AG20443 (cell line): Measurements from ENCODE around the gene KCNJ8.
A peak's percentile ranks its signal among the peaks of the same experiment; 100 is the strongest.
"Not testable (repeated sequence)": the region's sequence is repeated elsewhere in the genome, so short reads cannot be mapped to it uniquely, and the experiment has no call there.

ENCODE experiments used
- DNase-seq: peaks from one replicate; pipeline ENCODE4 v3.0.0; 2012; ENCODE audit warnings: low spot score, mixed read lengths

Gene KCNJ8

GRCh38 chr12:21786041-21786531 is 11.6 kb upstream of the KCNJ8 start:
- no peak for DNase-seq

DNA sequence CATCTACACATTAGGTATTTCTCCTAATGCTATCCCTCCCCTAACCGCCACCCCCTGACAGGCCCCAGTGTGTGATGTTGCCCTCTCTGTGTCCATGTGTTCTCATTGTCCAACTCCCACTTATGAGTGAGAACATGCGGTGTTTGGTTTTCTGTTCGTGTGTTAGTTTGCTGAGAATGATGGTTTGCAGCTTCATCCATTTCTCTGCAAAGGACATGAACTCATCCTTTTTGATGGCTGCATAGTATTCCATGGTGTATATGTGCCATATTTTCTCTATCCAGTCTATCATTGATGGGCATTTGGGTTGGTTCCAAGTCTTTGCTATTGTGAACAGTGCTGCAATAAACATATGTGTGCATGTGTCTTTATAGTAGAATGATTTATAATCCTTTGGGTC is 8.2 kb upstream of the KCNJ8 start:
- DNase-seq = not testable (repeated sequence)

DNA sequence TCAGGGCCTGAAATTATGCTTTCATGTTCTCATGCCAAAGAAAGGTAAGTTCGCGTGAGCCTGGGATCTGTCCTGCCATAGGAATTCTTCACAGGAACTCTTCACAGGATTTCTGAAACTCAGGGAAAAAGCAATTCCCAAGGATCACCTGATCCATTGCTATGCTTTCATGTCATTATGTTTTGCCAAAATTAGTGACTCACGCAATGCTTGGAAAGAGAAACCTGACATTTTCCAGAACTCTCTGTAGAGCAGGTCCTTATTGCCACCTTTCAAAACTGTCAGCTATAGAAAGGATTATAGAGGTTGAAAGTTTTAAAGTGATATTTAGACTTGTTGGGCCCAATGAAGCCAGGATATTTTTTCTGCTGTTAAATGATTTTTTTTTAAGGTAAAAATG is 6.3 kb upstream of the KCNJ8 start:
- DNase-seq = no peak

GRCh38 chr12:21776175-21776574 is 1.7 kb upstream of the KCNJ8 start:
- DNase-seq = no peak

DNA sequence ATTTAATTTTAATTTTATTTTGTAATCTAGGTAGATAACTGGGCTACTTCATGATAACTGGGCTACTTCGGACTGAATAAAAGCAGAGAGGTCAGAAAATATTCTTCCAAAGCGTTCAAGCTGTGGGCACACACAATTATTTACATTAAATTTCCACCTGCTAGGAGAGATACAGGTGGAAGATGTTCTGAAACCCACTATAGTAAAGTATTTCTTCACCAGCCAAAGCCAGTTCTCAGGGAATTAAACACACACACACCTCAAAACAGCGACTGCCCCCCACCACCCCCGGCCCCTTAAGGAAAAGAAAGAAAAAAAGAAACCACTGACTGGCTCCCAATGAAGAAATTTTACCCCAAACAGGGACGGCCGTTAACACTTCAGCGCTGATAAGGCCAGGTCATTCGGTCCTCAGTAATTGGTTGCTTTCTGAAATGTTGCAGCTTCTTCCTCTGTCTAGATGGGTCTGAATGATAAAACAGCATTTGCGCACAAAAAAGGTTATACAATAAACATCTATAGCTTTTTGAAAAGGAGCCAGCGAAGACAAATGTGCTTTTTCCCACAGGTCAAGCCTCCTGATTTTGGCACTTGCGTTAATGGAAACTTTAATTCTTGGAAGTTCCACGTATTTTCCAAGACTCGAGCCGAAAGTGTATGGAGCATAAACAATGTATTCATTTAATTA is 771 bp upstream of the KCNJ8 start:
- DNase-seq = no peak

DNA sequence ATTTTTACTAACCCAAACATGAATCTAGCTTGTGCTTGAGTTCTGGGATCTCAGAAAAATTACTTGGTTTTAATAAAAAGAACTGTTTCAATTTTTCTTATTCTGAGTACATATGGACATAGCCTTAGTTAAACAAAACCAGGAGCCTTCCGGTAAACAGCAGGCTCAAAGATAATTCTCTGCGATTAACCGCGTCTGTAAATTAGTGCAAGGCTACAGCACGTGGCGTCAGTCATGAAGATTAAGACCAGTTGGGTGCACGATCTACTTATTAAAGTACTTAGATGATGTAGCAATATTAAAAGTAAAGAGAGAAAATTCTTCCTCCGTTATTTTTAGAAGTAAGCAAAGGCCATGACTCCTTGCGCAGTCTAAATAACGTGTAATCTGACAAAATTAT is 700 bp downstream of the KCNJ8 start:
- DNase-seq = no peak

- peak; percentile 18 for DNase-seq
These were observed 1.2 kb downstream of the KCNJ8 start for GRCh38 chr12:21773263-21773741.

- DNase-seq = peak; percentile 45
These were observed 3.2 kb downstream of the KCNJ8 start for GRCh38 chr12:21771311-21771710.

DNA sequence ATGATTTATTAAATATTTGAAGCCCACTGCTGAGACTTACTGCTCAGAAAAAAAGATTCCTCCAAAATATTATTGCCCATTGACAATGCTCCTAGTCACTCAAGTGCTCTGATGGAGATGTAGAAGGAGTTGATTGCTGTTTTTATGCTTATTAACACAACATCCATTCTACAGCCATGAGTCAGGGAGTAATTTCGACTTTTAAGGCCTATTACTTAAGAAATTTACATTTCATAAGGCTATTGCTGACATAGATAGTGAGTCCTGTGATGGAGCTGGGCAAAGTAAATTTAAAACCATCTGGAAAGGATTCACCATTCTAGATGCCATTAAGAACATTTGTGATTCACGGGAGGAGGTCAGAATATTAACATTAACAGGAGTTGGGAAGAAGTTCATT is 5.2 kb downstream of the KCNJ8 start:
- no peak for DNase-seq

DNA sequence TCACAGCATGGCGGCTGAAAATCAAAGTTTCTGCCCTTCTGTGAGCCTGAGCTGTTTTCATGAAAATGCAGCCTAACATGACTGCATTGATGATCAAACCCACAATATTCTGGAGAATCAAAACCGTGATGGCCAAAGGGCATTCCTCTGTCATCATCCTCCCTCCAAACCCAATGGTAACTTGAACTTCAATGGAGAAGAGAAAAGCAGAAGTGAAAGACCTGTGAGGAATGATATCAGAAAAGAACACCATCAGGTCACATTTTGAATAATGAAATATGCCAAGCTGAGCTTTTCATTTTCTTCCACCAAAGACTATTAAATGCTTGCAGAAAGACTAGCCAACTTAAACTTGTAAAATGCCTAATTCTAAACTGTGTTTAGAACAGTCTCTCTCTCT is 8.1 kb downstream of the KCNJ8 start:
- DNase-seq = no peak

DNA sequence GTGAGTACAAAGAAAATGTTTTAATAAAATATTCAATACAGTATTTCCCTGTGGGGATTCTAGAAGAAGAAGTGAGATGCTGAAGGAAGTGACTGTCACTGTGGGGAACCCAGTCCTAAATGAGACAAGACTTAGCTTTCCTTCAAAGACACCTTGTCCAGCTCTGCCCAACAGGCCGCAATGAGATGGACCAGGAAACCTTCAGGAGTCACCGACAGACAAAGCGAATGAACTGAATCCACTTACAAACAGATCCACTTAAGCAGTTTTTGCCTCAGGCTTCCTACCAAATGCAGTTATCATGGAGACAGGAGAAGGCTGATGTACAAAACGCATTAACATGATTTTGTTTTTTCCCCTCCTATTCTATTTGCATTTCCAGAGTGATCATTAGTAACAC is 9.6 kb downstream of the KCNJ8 start:
- no peak for DNase-seq

GRCh38 chr12:21764065-21764464 is 10.4 kb downstream of the KCNJ8 start:
- no peak for DNase-seq

- DNase-seq = no peak
These were observed 11.0 kb downstream of the KCNJ8 start for GRCh38 chr12:21763531-21763930.

DNA sequence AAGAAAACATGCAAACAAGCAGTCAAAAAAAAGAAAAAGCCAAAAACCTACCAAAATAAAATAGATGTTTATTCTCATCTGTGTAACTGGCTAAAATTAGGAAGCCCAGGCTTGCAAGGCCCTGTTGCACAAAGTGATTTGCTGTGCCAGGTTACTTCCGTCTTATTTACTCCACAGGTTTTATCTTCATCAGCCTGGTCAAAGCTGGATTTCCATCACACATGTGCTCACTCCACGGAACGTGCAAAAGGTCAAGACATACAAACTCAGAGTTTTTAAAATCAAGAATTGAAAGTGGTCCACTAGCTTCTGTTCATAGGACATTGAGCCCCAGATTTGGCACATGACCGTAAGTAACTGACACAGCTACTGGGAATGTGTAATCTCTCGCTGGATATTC is 14.8 kb downstream of the KCNJ8 start:
- DNase-seq = no peak

GRCh38 chr12:21757735-21758134 is 16.8 kb downstream of the KCNJ8 start:
- DNase-seq = no peak

- DNase-seq = no peak
These were observed 17.8 kb downstream of the KCNJ8 start for GRCh38 chr12:21756699-21757098.

- no peak for DNase-seq
These were observed 23.0 kb downstream of the KCNJ8 start for GRCh38 chr12:21751517-21751916.

DNA sequence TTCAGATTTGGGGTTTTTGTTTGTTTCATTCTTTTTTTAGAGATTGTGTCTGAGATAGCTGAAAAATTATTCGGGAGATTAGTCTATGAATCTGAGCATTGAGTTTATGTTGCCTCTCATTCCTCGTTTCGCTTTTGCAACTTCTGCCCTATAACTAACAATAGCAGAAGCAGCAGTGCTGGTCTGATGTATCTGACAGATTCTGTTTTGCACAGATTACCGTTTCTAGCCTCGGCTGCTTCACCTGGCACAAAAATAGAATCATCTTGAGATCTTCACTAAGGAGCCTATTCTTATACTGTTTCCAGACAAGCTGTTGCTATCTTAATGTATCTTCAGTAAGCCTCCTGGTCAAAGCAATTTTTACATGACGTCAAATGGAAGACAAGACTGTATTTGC is 29.2 kb downstream of the KCNJ8 start:
- DNase-seq = no peak

DNA sequence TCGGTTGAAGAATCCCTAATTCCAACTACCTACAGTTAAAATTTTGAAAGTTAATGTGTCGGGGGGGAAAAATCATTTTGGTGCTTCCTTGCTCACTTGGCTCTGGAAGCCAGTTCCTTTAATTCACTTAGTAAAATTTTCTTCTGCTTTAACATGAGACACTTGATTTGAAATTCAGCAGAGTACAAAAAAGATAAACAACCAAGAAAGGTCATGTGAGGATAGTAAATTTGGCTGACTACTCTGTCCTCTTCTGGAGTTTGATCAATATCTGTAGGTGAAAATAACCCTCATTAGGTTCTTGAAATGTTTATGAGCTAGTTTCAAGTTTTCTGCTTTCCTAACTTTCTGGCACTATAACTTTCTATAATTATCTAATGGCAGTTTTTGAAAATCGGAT is 43.4 kb downstream of the KCNJ8 start:
- DNase-seq = no peak

DNA sequence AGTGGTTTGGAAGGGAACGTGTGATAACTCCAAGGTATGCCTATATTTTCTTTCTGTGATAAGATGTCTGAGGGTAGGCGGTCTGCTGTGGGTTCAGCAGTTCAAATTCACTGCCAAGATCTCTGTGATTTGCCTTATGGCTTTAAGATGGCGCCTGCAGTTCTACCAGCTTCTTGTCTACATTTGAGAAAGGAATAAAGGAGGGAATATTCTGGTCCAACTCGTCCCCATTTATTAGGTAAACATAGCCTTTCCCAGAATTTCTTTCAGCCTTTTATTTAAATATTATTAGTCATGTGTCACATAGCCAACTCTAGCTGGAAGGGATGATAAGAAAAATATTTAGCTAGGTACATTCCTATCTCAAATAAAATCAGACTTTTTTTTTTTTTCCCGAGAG is 48.8 kb downstream of the KCNJ8 start:
- DNase-seq = no peak

- DNase-seq = no peak
These were observed 55.4 kb downstream of the KCNJ8 start for GRCh38 chr12:21718944-21719650.

GRCh38 chr12:21718403-21718802 is 56.1 kb downstream of the KCNJ8 start:
- DNase-seq = no peak

DNA sequence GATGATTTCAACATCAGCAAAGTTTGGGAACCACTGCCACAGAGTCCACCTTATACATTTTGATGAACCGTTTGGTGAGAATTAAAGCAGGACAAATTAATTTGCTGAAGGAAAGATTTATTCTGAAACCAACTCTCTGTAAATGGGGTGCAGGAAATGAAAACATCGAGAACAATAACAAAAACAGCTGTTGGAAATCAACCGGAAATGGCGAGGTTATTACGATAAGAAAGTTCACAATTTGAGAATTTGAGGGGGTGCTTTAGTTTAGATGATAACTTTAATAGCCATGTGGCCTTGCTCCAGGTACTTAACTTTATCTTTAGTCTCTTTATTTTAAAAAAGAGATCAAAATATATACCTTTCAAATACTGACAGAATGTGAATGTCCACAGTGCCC is 56.7 kb downstream of the KCNJ8 start:
- DNase-seq = no peak

DNA sequence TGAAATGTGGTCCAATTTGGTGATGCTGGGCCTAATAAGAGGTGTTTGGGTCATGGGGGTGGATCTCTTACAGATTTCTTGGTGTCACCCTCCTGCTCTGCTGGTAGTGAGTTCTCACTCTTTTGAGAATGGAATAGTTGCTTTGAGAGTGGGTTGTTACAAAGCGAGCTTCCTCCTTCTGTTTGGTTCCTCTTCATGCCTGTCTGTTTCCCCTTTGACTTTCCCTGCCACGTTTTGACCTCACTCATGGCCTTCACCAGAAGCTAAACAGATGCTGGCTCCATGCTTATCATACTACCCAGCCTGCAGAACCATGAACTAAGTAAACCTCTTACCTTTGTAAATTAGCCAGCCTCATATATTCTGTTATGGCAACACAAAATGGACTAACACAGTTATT is 59.1 kb downstream of the KCNJ8 start:
- DNase-seq = no peak
